Skeletal muscle satellite cell (primary cell): ENCODE measurements around the gene FBLN2.
"Not testable (repeated sequence)": the region's sequence is repeated elsewhere in the genome, so short reads cannot be mapped to it uniquely, and the experiment has no call there.

Experiments used
- H3K27me3 ChIP-seq: 2 replicates; pipeline ENCODE4 v1.7.0; 2013; ENCODE audit warnings: low read length; ENCODE audit not compliant: control insufficient read depth, insufficient read depth
- H3K36me3 ChIP-seq: 2 replicates; pipeline ENCODE4 v1.7.0; 2013; ENCODE audit warnings: mild to moderate bottlenecking, control low read depth, low read length; ENCODE audit not compliant: insufficient read depth
- H3K4me1 ChIP-seq: 2 replicates; pipeline ENCODE4 v1.7.0; 2013; ENCODE audit warnings: low read length; ENCODE audit not compliant: control insufficient read depth, insufficient read depth
- H3K4me2 ChIP-seq: 2 replicates; pipeline ENCODE4 v1.7.0; 2013; ENCODE audit warnings: mild to moderate bottlenecking, low read length
- H3K4me3 ChIP-seq: 2 replicates; pipeline ENCODE4 v1.7.0; 2013; ENCODE audit warnings: low read length
- H3K9ac ChIP-seq: 2 replicates; pipeline ENCODE4 v1.7.0; 2013; ENCODE audit warnings: mild to moderate bottlenecking, low read depth, low read length, moderate library complexity
- H3K9me3 ChIP-seq: replicated peaks from 2 replicates; pipeline ENCODE4 v1.7.0; 2013; ENCODE audit warnings: mild to moderate bottlenecking, control low read depth, low read length

FBLN2 gene

GRCh38 chr3:13556207-13556606 lies 7.3 kb downstream of the FBLN2 start:
- H3K36me3 ChIP-seq: no peaks in the 10 kb centered on the region
- no peak overlapping the region for H3K4me2 ChIP-seq
- no peaks in the 10 kb centered on the region for H3K9me3 ChIP-seq
- H3K27me3 ChIP-seq: peaks cover 8% of the 10 kb centered on the region
- H3K9ac ChIP-seq: no peak overlapping the region
- H3K4me3 ChIP-seq: no peak overlapping the region
- no peaks in the 10 kb centered on the region for H3K4me1 ChIP-seq

GRCh38 chr3:13556917-13557316 lies 8.0 kb downstream of the FBLN2 start:
- H3K4me2 ChIP-seq: no peak overlapping the region
- H3K27me3 ChIP-seq: peaks cover 8% of the 10 kb centered on the region
- no peak overlapping the region for H3K4me3 ChIP-seq
- H3K36me3 ChIP-seq: no peaks in the 10 kb centered on the region
- H3K9me3 ChIP-seq: no peaks in the 10 kb centered on the region
- no peaks in the 10 kb centered on the region for H3K4me1 ChIP-seq
- no peak overlapping the region for H3K9ac ChIP-seq

GRCh38 chr3:13557417-13557816 lies 8.5 kb downstream of the FBLN2 start:
- H3K4me3 ChIP-seq: no peak overlapping the region
- peaks cover 8% of the 10 kb centered on the region for H3K27me3 ChIP-seq
- no peak overlapping the region for H3K4me2 ChIP-seq
- H3K9ac ChIP-seq: no peak overlapping the region
- no peaks in the 10 kb centered on the region for H3K4me1 ChIP-seq
- no peaks in the 10 kb centered on the region for H3K36me3 ChIP-seq
- H3K9me3 ChIP-seq: no peaks in the 10 kb centered on the region

- Histone ChIP-seq H3K4me1 (no peaks in the 10 kb centered on the region), H3K9me3 (no peaks in the 10 kb centered on the region), H3K9ac (no peak overlapping the region), H3K4me3 (no peak overlapping the region), H3K36me3 (no peaks in the 10 kb centered on the region), H3K4me2 (no peak overlapping the region), H3K27me3 (peaks cover 8% of the 10 kb centered on the region)
Measured at GRCh38 chr3:13557926-13558325, 9.0 kb downstream of the FBLN2 start.

DNA sequence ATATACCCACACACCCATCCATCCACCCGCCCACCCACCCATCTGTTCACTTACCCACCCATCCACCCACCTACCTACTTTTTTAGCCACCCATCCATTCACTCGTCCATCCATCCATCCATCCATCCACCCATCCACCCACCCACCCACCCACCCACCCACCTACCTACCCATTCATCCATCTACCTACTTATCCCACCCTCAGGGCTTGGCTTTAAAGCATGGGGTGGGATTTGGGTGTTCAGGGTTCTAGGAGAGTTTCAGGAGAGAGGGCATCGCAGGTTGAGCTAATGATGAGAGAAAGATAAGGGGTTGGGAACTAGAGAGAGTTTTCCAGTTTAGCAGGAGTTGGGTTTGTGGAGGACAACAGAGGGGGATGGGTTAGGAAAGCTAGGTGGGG lies 9.7 kb downstream of the FBLN2 start:
- Histone ChIP-seq H3K9ac (no peak overlapping the region), H3K9me3 (no peaks in the 10 kb centered on the region), H3K4me1 (no peaks in the 10 kb centered on the region), H3K27me3 (peaks cover 8% of the 10 kb centered on the region), H3K36me3 (no peaks in the 10 kb centered on the region), H3K4me3 (no peak overlapping the region), H3K4me2 (no peak overlapping the region)

GRCh38 chr3:13559764-13560525 lies 11.0 kb downstream of the FBLN2 start:
- Histone ChIP-seq H3K9ac (no peak overlapping the region), H3K36me3 (no peaks in the 10 kb centered on the region), H3K27me3 (peaks cover 8% of the 10 kb centered on the region), H3K4me3 (no peak overlapping the region), H3K4me2 (no peak overlapping the region), H3K9me3 (no peaks in the 10 kb centered on the region), H3K4me1 (no peaks in the 10 kb centered on the region)

GRCh38 chr3:13561376-13561775 lies 12.5 kb downstream of the FBLN2 start:
- Histone ChIP-seq H3K4me3 (no peak overlapping the region), H3K4me2 (no peak overlapping the region), H3K9me3 (no peaks in the 10 kb centered on the region), H3K9ac (no peak overlapping the region), H3K36me3 (no peaks in the 10 kb centered on the region), H3K27me3 (peaks cover 8% of the 10 kb centered on the region), H3K4me1 (no peaks in the 10 kb centered on the region)

- Histone ChIP-seq H3K27me3 (peaks cover 8% of the 10 kb centered on the region), H3K4me1 (no peaks in the 10 kb centered on the region), H3K36me3 (no peaks in the 10 kb centered on the region), H3K9me3 (no peaks in the 10 kb centered on the region), H3K4me3 (no peak overlapping the region), H3K4me2 (no peak overlapping the region), H3K9ac (no peak overlapping the region)
Measured at GRCh38 chr3:13561967-13562366, 13.0 kb downstream of the FBLN2 start.

DNA sequence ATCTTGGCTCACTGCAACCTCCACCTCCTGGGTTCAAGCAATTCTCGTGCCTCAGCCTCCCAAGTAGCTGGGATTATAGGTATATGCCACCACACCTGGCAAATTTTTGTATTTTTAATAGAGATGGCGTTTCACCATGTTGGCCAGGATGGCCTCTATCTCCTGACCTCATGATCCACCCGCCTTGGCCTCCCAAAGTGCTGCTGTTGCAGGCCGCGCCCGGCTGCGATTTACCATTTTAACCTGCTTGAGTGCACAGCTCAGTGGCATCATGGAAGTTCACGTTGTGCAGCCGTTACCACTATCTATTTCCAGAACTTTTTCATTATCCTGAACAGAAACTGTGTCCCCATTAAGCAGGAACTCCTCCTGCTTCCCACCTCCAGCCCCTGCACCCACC lies 13.5 kb downstream of the FBLN2 start:
- not testable (repeated sequence) for H3K9me3 ChIP-seq, H3K36me3 ChIP-seq, H3K4me1 ChIP-seq, H3K4me2 ChIP-seq, H3K9ac ChIP-seq, H3K4me3 ChIP-seq, H3K27me3 ChIP-seq

DNA sequence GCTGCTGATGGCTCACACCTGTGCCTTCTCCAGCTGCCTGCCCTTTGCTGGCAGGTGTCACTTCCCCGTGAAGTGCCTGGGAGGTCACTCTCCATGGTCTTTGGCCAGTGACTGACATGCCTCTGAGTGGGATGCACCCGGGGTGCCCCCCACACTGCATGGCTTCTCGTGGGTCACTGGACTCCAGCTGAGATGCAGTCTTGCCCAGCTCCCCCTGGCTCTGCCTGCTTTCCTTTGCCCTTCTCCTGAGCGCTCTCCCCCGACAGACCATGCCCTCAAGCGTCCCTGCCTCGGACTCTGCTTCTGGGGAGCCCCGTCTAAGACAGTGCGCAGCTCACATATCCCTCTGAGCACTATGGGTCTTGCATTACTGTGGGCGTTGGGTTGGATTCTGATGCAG lies 14.4 kb downstream of the FBLN2 start:
- Histone ChIP-seq H3K36me3 (no peaks in the 10 kb centered on the region), H3K9ac (no peak overlapping the region), H3K27me3 (no peaks in the 10 kb centered on the region), H3K4me2 (no peak overlapping the region), H3K4me3 (no peak overlapping the region), H3K9me3 (no peaks in the 10 kb centered on the region), H3K4me1 (no peaks in the 10 kb centered on the region)

DNA sequence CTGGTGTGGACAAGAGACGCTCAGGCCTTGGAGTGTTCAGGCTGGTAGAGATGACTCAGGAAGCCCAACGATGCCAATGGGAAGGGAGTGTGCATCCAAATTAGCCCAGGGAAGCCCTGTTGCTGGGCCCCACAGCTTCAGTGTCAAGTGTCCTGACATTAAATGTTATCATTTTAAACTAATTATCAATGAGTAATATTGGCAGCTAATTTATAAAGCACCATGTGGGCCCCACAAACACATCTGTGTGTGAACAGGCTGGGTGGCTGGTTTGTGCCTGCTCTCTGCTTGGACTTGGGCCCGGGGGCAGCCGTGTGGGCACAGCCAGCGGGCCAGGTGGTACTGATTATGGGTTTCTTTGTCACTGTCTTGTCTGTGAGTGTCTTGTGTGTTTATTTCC lies 15.0 kb downstream of the FBLN2 start:
- Histone ChIP-seq H3K4me3 (no peak overlapping the region), H3K27me3 (no peaks in the 10 kb centered on the region), H3K9ac (no peak overlapping the region), H3K4me2 (no peak overlapping the region), H3K36me3 (no peaks in the 10 kb centered on the region), H3K9me3 (no peaks in the 10 kb centered on the region), H3K4me1 (no peaks in the 10 kb centered on the region)

DNA sequence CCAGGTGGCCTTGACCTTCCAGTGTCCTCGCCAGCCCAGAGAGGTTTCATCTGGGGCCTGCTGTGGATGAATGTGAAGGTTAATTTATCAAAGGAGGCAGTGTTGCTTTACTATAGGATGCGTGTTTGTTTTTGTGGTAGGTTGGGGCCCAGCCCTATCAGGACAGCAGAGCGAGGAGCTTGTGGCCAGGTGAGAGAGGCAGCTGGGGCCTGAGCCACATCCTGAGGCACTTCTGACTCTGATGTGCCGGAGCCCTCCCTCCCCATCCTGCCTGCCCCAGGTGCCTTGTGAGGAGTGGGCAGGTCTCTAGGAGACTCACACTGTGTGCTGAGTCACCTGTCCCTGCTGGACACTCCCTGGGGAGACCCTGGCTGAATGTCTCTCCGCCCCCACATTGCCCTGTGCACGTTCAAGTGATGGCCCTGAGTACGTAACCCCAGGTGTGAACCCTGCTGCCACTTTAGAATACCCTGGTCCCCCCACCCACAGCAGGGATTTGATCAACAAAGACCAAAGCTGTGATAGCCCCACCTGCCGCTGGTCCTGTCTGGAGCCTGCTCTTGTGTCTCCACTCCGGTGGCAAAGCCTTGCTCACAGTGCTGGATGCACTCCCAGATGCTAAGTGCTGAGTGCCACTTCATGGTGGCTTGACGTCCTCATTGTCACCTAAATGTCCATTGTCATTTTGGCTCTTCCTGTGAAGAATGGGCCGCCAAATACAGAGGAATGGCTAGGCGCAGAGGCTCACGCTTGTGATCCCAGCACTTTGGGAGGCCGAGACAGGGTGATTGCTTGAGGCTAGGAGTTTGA lies 16.0 kb downstream of the FBLN2 start:
- H3K4me3 ChIP-seq: no peak overlapping the region
- no peak overlapping the region for H3K4me2 ChIP-seq
- no peaks in the 10 kb centered on the region for H3K27me3 ChIP-seq
- no peaks in the 10 kb centered on the region for H3K9me3 ChIP-seq
- H3K4me1 ChIP-seq: no peaks in the 10 kb centered on the region
- no peak overlapping the region for H3K9ac ChIP-seq
- H3K36me3 ChIP-seq: no peaks in the 10 kb centered on the region
